HG03196 (cell line): ENCODE results near the gene TTC16.
A peak's percentile ranks its signal among the peaks of the same experiment; 100 is the strongest.

ENCODE experiments used
- ATAC-seq: cut with Tn5 transposase; IDR thresholded peaks from one replicate; pipeline ENCODE4 v1.9.1; 2021; ENCODE audit not compliant: unreplicated experiment

Gene TTC16

GRCh38 chr9:127717766-127718165 is 1.9 kb downstream of the TTC16 start:
- no peak for ATAC-seq

- ATAC-seq = no peak
These were observed 4.4 kb downstream of the TTC16 start for GRCh38 chr9:127720031-127720864.

- ATAC-seq = no peak
These were observed 5.0 kb downstream of the TTC16 start for GRCh38 chr9:127720865-127721227.

- no peak for ATAC-seq
These were observed 5.5 kb downstream of the TTC16 start for GRCh38 chr9:127721391-127721821.

DNA sequence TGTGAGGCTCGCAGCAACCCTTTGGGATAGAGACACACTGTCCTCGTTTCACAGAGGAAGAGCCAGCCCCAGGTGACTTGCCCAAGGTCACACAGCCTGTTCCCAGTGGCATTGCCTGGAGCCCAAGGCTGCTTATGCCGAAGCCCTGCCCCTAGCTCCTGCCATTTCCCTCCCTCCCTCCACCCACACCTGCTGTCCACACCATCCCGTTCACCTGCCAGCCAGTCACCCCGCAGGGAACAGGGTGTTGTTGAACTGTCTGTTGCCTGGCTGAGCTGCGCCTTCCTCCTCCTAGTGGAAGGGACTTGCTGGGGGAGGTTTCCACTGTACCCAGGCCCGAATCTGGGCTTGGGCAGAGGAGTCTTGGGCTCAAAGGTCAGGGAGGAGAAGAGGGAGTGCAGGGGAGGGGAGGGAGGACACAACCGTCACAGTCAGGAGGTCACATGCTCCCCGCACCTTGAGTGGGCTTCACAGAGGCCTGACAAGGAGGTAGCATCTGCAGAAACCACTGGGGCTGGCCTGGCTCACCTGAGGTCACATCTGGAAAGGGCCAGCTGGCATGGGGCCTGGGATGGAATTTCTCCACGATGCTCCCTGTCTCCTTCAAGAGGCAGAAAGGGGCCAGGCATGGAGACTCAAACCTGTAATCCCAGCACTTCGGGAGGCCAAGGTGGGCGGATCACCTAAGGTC is 6.3 kb downstream of the TTC16 start:
- ATAC-seq = no peak

- no peak for ATAC-seq
These were observed 7.1 kb downstream of the TTC16 start for GRCh38 chr9:127723013-127723412.

- no peak for ATAC-seq
These were observed 7.6 kb downstream of the TTC16 start for GRCh38 chr9:127723444-127723843.

DNA sequence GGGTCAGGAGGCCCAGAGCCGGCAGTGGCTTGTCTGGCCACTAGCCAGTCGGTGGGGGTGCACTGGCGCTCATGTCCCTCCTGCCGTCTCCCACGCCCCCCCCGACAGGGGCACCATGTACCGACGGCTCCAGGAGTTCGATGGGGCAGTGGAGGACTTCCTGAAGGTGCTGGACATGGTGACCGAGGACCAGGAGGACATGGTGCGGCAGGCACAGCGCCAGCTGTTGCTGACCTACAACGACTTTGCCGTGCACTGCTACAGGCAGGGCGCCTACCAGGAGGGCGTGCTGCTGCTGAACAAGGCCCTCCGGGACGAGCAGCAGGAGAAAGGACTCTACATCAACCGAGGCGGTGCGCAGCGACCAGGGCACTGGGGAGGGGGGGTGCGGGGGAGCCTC is 8.1 kb downstream of the TTC16 start:
- no peak for ATAC-seq

- ATAC-seq = no peak
These were observed 11.0 kb downstream of the TTC16 start for GRCh38 chr9:127726871-127727270.

DNA sequence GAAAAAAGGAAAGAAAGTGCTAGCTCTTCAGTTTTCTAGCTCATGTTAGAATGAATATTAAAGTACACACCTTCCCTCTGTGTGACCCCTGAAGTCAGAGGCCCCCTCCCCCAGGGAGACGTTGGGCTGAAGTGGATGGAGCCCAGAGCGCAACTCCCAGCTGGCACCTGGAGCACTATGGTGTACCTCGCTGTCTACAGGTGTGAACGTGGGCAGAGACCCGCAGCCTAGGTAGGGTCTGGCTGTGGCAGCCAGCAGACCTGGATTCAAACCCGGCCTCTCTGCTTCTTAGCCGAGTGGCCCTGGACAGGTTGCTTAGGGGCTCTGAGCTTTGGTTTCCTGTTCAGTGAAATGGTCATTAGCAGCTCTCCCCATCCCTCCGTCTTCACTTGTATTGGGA is 12.9 kb downstream of the TTC16 start:
- no peak for ATAC-seq

GRCh38 chr9:127729522-127730256 is 13.8 kb downstream of the TTC16 start:
- ATAC-seq = no peak

- no peak for ATAC-seq
These were observed 14.4 kb downstream of the TTC16 start for GRCh38 chr9:127730262-127730661.

GRCh38 chr9:127730799-127731410 is 15.0 kb downstream of the TTC16 start:
- ATAC-seq = no peak

GRCh38 chr9:127731938-127732337 is 16.1 kb downstream of the TTC16 start:
- no peak for ATAC-seq

DNA sequence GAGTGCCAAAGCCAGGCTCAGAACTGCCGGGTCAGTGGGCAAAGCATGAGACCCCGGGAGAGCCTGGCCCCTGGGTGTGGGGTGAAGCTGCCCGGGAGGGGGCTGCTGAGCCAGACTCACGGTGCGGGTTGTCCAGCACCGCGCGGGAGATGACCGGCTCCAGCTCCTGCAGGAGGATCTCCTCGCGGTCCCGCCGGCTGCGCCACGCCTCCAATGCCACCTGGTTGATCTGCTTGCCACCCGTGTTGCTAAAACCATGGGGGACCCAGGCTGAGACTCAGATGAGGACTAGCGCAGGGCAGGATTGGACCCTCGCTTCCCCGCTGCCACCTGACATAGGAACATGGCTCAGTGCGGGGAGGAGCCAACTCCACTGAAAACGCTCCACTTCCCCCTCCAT is 16.6 kb downstream of the TTC16 start:
- no peak for ATAC-seq

GRCh38 chr9:127733614-127734013 is 17.7 kb downstream of the TTC16 start:
- ATAC-seq = no peak

GRCh38 chr9:127734247-127734746 is 18.4 kb downstream of the TTC16 start:
- no peak for ATAC-seq

DNA sequence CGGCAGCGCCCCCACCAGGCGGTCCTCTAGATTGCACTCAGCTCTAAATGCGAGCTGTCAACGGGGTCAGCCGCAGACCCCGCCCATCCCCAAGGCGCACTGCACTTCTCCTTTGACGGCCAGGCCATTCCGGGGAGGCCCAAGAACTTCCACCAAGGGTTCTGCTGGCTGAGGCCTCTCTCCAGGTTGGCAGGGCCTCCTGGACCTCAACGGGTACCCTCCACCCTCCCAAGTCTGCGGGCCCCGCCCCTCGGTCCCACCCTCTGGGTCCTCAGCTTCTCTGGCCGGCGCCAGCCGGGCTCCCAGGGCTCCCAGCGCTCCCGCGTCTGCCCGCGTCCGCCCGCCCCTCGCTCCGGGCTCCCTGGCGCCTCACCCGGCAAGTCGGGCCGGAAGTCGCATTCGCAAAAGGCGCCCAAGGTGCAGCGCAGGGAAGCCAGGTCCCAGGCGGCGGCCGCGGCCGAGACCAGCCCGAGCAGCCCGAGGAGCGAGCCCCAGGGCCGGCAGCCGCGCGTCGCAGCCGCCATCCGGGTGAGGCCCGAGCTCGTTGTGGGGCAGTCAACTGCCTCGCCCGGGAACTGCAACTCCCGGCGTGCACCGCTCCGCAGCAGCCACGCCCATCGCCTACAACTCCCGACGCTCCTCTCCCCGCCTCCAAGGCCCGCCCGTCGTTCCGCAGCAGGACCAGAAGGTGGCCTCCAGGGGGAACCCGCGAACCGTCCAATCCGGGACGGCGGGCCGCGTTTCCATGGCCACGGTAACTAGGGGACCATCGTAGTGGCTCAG is 19.1 kb downstream of the TTC16 start, which contains the start of gene TOR2A:
Gene TOR2A (minus strand): TSS at position 548 of the 783 bp plus-strand sequence. CDS start 24 bp downstream, at position 524.
- peak; percentile 84 for ATAC-seq

DNA sequence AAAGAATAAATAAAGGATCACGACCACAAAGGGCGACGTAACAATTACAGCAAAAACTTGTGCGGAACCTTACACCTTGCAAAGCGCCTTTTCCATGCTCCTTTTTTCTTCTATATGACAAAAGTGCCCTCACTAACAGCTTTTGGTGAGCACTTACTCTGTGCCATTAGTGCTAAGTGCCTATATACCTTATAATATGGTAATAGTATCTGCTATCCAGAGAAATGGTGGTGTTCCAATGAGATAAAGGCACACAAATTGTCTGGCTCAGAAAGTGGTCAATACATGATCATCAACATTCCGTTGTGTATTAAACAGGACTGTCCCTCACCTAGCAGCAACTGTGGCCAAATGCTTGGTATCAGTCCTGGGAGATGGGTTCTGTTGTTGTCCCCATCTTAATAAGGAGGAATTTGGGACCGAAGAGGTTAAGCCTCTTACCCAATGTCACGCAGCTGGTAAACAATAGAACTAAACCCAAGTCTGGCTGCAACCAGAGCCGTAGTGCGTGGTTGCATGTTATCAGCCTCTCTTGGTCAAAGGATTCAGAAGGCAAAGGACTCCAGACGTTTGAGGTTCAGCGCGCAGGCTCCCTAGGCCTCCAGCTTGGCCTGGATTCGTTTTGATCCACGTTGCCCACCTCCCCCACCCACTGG is 19.8 kb downstream of the TTC16 start:
- no peak for ATAC-seq

DNA sequence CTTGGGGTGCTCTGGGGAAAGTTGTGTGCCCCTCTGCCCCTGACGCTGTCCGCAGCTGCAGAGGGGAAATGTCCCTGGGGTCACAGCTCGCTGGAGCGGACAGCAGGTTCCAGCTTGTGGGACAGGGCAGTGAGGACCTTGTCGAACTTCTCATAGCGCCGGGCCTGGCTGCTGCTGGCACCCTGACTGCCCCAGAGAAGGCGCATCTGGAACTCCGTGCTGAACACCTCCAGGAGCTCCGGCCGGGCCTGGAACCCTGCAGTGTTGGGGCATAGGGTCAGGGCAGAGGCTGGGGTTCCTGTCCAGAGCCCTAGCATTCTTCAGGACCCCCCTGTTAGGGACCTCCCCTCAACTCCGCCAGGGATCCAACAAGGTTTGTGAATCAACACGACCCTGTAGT is 22.8 kb downstream of the TTC16 start:
- no peak for ATAC-seq
